HG03280 (cell line): Measurements from ENCODE around the gene CCDC86.

Source experiments
- ATAC-seq: cut with Tn5 transposase; IDR thresholded peaks from one replicate; pipeline ENCODE4 v1.9.1; 2021; ENCODE audit warnings: mild to moderate bottlenecking, moderate library complexity; ENCODE audit not compliant: unreplicated experiment

Gene CCDC86

GRCh38 chr11:60867871-60868681 is 26.2 kb downstream of the CCDC86 start:
- no peak for ATAC-seq

- ATAC-seq, result no peak
These were observed 27.0 kb downstream of the CCDC86 start for GRCh38 chr11:60868682-60869450.

GRCh38 chr11:60869451-60869825 is 27.5 kb downstream of the CCDC86 start:
- ATAC-seq, result no peak

- ATAC-seq, result no peak
These were observed 28.4 kb downstream of the CCDC86 start for GRCh38 chr11:60870276-60870675.

- ATAC-seq, result no peak
These were observed 28.9 kb downstream of the CCDC86 start for GRCh38 chr11:60870733-60871377.

- no peak for ATAC-seq
These were observed 29.6 kb downstream of the CCDC86 start for GRCh38 chr11:60871378-60872061.

GRCh38 chr11:60872124-60872960 is 30.4 kb downstream of the CCDC86 start:
- no peak for ATAC-seq

GRCh38 chr11:60872961-60873524 is 31.1 kb downstream of the CCDC86 start:
- ATAC-seq, result no peak

- ATAC-seq, result no peak
These were observed 31.6 kb downstream of the CCDC86 start for GRCh38 chr11:60873533-60873932.

GRCh38 chr11:60874421-60875365 is 32.8 kb downstream of the CCDC86 start:
- ATAC-seq, result no peak

GRCh38 chr11:60875366-60876167 is 33.7 kb downstream of the CCDC86 start:
- no peak for ATAC-seq

- ATAC-seq, result no peak
These were observed 34.2 kb downstream of the CCDC86 start for GRCh38 chr11:60876168-60876485.

- no peak for ATAC-seq
These were observed 36.6 kb downstream of the CCDC86 start for GRCh38 chr11:60878245-60879101.

- ATAC-seq, result no peak
These were observed 37.2 kb downstream of the CCDC86 start for GRCh38 chr11:60879104-60879503.

GRCh38 chr11:60879971-60880588 is 38.2 kb downstream of the CCDC86 start:
- no peak for ATAC-seq

GRCh38 chr11:60880643-60881282 is 38.9 kb downstream of the CCDC86 start:
- no peak for ATAC-seq
